ENCODE results near the gene PRPF19.
"Not testable (repeated sequence)": the region's sequence is repeated elsewhere in the genome, so short reads cannot be mapped to it uniquely, and the experiment has no call there.

Gene PRPF19

GRCh38 chr11:60909680-60910280, 3.4 kb upstream of the PRPF19 start:
- not testable (repeated sequence) for DNase-seq (ENCODE audit: low read depth in 2 of 2, low spot score in 1 of 2)

GRCh38 chr11:60908803-60909202, 2.4 kb upstream of the PRPF19 start:
- DNase-seq (ENCODE audit: low read depth in 2 of 2, low spot score in 1 of 2) = no peak

GRCh38 chr11:60905551-60906113, 753 bp downstream of the PRPF19 start:
- DNase-seq (ENCODE audit: low read depth in 2 of 2, low spot score in 1 of 2) = no peak

GRCh38 chr11:60905047-60905446, 1.3 kb downstream of the PRPF19 start:
- no peak for DNase-seq (ENCODE audit: low read depth in 2 of 2, low spot score in 1 of 2)

GRCh38 chr11:60902625-60903024, 3.8 kb downstream of the PRPF19 start:
- no peak for DNase-seq (ENCODE audit: low read depth in 2 of 2, low spot score in 1 of 2)

GRCh38 chr11:60900673-60901404, 5.5 kb downstream of the PRPF19 start:
- DNase-seq (ENCODE audit: low read depth in 2 of 2, low spot score in 1 of 2) = no peak

- no peak for DNase-seq (ENCODE audit: low read depth in 2 of 2, low spot score in 1 of 2)
These were observed 6.4 kb downstream of the PRPF19 start for GRCh38 chr11:60899977-60900376.

- DNase-seq (ENCODE audit: low read depth in 2 of 2, low spot score in 1 of 2) = no peak
These were observed 7.1 kb downstream of the PRPF19 start for GRCh38 chr11:60899046-60899936.

- DNase-seq (ENCODE audit: low read depth in 2 of 2, low spot score in 1 of 2) = no peak
These were observed 8.9 kb downstream of the PRPF19 start for GRCh38 chr11:60897496-60897895.

GRCh38 chr11:60895687-60896086, 10.7 kb downstream of the PRPF19 start:
- no peak for DNase-seq (ENCODE audit: low read depth in 2 of 2, low spot score in 1 of 2)

- DNase-seq (ENCODE audit: low read depth in 2 of 2, low spot score in 1 of 2) = no peak
These were observed 15.2 kb downstream of the PRPF19 start for GRCh38 chr11:60891103-60891741.

- DNase-seq (ENCODE audit: low read depth in 2 of 2, low spot score in 1 of 2) = no peak
These were observed 15.7 kb downstream of the PRPF19 start for GRCh38 chr11:60890696-60891095.

GRCh38 chr11:60889869-60890311, 16.5 kb downstream of the PRPF19 start:
- DNase-seq (ENCODE audit: low read depth in 2 of 2, low spot score in 1 of 2) = no peak

GRCh38 chr11:60887556-60887955, 18.8 kb downstream of the PRPF19 start:
- DNase-seq (ENCODE audit: low read depth in 2 of 2, low spot score in 1 of 2) = no peak

GRCh38 chr11:60880643-60881282, 25.6 kb downstream of the PRPF19 start:
- no peak for DNase-seq (ENCODE audit: low read depth in 2 of 2, low spot score in 1 of 2)

GRCh38 chr11:60879971-60880588, 26.3 kb downstream of the PRPF19 start:
- DNase-seq (ENCODE audit: low read depth in 2 of 2, low spot score in 1 of 2) = no peak

- DNase-seq (ENCODE audit: low read depth in 2 of 2, low spot score in 1 of 2) = no peak
These were observed 27.3 kb downstream of the PRPF19 start for GRCh38 chr11:60879104-60879503.

GRCh38 chr11:60878245-60879101, 27.9 kb downstream of the PRPF19 start:
- no peak for DNase-seq (ENCODE audit: low read depth in 2 of 2, low spot score in 1 of 2)

- no peak for DNase-seq (ENCODE audit: low read depth in 2 of 2, low spot score in 1 of 2)
These were observed 30.3 kb downstream of the PRPF19 start for GRCh38 chr11:60876168-60876485.

Data from stimulated activated CD8-positive, alpha-beta memory T cell treated with anti-CD3 and anti-CD28 coated beads, Interleukin-4, amount 100 ng/mL, for 1 hour (primary cell).